ENCODE results near the gene PKD2. TPM values are rescaled to one million over a fixed set of nuclear protein-coding genes. Genes with fewer than 3 reads are reported as not detected.

PKD2 gene
- total RNA-seq, 6 experiments from 2014 or later: 67.8 to 103 (median 70.4) TPM

DNA sequence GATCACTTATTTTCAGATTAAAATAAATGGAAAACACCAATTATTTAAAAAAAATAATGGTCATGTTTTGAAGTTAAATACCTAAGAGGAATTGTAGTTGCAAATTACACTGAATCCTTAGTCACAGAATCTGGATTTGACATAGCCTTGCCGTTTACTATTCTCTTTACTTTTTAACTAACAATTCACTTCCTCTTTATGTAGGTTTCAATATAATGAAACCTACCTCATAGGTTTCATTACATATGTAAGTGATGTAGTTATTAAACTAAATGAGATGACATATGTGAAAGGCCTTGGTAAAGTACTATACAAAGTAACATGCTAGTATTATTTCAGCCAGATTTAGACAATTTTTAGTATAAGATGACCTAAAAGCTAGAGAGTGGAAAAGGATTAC, 25.4 kb upstream of the PKD2 start:
- Mint-ChIP-seq H3K4me3 (no peak overlapping the region), H3K36me3 (ENCODE audit: low read depth) (no peaks in the 10 kb centered on the region), H3K27ac (no peak overlapping the region), H3K4me1 (ENCODE audit: low read depth) (peaks cover 18% of the 10 kb centered on the region), H3K27me3 (ENCODE audit: insufficient read depth) (peaks cover 6% of the 10 kb centered on the region), H3K9me3 (no peaks in the 10 kb centered on the region)
- DNase-seq: no peak
- TF ChIP-seq, protein P1, sequence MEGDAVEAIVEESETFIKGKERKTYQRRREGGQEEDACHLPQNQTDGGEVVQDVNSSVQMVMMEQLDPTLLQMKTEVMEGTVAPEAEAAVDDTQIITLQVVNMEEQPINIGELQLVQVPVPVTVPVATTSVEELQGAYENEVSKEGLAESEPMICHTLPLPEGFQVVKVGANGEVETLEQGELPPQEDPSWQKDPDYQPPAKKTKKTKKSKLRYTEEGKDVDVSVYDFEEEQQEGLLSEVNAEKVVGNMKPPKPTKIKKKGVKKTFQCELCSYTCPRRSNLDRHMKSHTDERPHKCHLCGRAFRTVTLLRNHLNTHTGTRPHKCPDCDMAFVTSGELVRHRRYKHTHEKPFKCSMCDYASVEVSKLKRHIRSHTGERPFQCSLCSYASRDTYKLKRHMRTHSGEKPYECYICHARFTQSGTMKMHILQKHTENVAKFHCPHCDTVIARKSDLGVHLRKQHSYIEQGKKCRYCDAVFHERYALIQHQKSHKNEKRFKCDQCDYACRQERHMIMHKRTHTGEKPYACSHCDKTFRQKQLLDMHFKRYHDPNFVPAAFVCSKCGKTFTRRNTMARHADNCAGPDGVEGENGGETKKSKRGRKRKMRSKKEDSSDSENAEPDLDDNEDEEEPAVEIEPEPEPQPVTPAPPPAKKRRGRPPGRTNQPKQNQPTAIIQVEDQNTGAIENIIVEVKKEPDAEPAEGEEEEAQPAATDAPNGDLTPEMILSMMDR (IDR thresholded peaks at IDR 0.05): no peak

DNA sequence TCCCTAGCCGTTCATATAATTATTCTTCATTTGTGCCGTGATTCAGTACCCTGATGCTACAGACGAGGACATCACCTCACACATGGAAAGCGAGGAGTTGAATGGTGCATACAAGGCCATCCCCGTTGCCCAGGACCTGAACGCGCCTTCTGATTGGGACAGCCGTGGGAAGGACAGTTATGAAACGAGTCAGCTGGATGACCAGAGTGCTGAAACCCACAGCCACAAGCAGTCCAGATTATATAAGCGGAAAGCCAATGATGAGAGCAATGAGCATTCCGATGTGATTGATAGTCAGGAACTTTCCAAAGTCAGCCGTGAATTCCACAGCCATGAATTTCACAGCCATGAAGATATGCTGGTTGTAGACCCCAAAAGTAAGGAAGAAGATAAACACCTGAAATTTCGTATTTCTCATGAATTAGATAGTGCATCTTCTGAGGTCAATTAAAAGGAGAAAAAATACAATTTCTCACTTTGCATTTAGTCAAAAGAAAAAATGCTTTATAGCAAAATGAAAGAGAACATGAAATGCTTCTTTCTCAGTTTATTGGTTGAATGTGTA, 24.9 kb upstream of the PKD2 start:
- TF ChIP-seq, protein P1 (IDR thresholded peaks at IDR 0.05): no peak
- Mint-ChIP-seq H3K9me3 (no peaks in the 10 kb centered on the region), H3K27ac (no peak overlapping the region), H3K4me1 (ENCODE audit: low read depth) (peaks cover 18% of the 10 kb centered on the region), H3K27me3 (ENCODE audit: insufficient read depth) (peaks cover 6% of the 10 kb centered on the region), H3K36me3 (ENCODE audit: low read depth) (no peaks in the 10 kb centered on the region), H3K4me3 (no peak overlapping the region)
- no peak for DNase-seq

- TF ChIP-seq, protein P1 (IDR thresholded peaks at IDR 0.05): no peak
- H3K9me3 Mint-ChIP-seq: no peaks in the 10 kb centered on the region
- H3K4me1 Mint-ChIP-seq (ENCODE audit: low read depth): peaks cover 13% of the 10 kb centered on the region
- H3K27me3 Mint-ChIP-seq (ENCODE audit: insufficient read depth): peaks cover 2% of the 10 kb centered on the region
- H3K4me3 Mint-ChIP-seq: no peak overlapping the region
- H3K27ac Mint-ChIP-seq: no peak overlapping the region
- DNase-seq: no peak
- H3K36me3 Mint-ChIP-seq (ENCODE audit: low read depth): no peaks in the 10 kb centered on the region
Observed at GRCh38 chr4:87983996-87984395, 23.4 kb upstream of the PKD2 start.

GRCh38 chr4:87985097-87985886, 22.1 kb upstream of the PKD2 start:
- H3K27ac Mint-ChIP-seq: no peak overlapping the region
- no peaks in the 10 kb centered on the region for H3K9me3 Mint-ChIP-seq
- DNase-seq: peak; percentile 54
- H3K4me1 Mint-ChIP-seq (ENCODE audit: low read depth): peaks cover 13% of the 10 kb centered on the region
- H3K4me3 Mint-ChIP-seq: no peak overlapping the region
- TF ChIP-seq, protein P1 (IDR thresholded peaks at IDR 0.05): peak; percentile 76
- H3K27me3 Mint-ChIP-seq (ENCODE audit: insufficient read depth): peaks cover 2% of the 10 kb centered on the region
- no peaks in the 10 kb centered on the region for H3K36me3 Mint-ChIP-seq (ENCODE audit: low read depth)

GRCh38 chr4:87985887-87986200, 21.6 kb upstream of the PKD2 start:
- Mint-ChIP-seq H3K36me3 (ENCODE audit: low read depth) (no peaks in the 10 kb centered on the region), H3K4me3 (no peak overlapping the region), H3K9me3 (no peaks in the 10 kb centered on the region), H3K27ac (no peak overlapping the region), H3K27me3 (ENCODE audit: insufficient read depth) (peaks cover 2% of the 10 kb centered on the region), H3K4me1 (ENCODE audit: low read depth) (peaks cover 13% of the 10 kb centered on the region)
- DNase-seq: no peak
- TF ChIP-seq, protein P1 (IDR thresholded peaks at IDR 0.05): peak; percentile 30; the same call in 1 of the 2 replicates

All from HFFc6 (cell line).